Gastrocnemius medialis (tissue), 4 donors: ENCODE measurements around the gene TUBD1.

Experiments used
- CTCF ChIP-seq, 5 experiments: fragments of 450-650 bp in 3 of 5; fragments of 200-600 bp in 2 of 5; sonication (generic) in 2 of 5; IDR thresholded peaks in 4 of 5; conservative IDR thresholded peaks in 1 of 5; 1 replicate in 4 of 5; 2 replicates in 1 of 5; pipeline ENCODE4 v1.5.1; 2016 to 2019; ENCODE audit warnings: antibody characterized with exemption in 5 of 5, mild to moderate bottlenecking in 3 of 5, moderate library complexity in 3 of 5
- POLR2A ChIP-seq, 2 donors: fragments of 450-650 bp; IDR thresholded peaks; one replicate each; pipeline ENCODE4 v1.6.1; 2017; ENCODE audit warnings: antibody characterized with exemption in 2 of 2, mild to moderate bottlenecking in 2 of 2, moderate library complexity in 2 of 2

GRCh38 chr17:59815965-59816364, 76.8 kb downstream of the TUBD1 start:
- TF ChIP-seq CTCF (IDR thresholded peaks at IDR 0.05 in 4 of 5, conservative IDR thresholded peaks at IDR 0.05 in 1 of 5) = no peak
- no peak for TF ChIP-seq POLR2A (IDR thresholded peaks at IDR 0.05)
